ENCODE measurements around the gene SEC22A.
"Not testable (repeated sequence)": the region's sequence is repeated elsewhere in the genome, so short reads cannot be mapped to it uniquely, and the experiment has no call there.

Gene SEC22A

GRCh38 chr3:123229145-123229544 is 27.4 kb downstream of the SEC22A start:
- Histone ChIP-seq H3K4me3 (replicated peaks; ENCODE audit: insufficient read depth, low read length) (no peak overlapping the region), H3K27me3 (ENCODE audit: insufficient read depth, poor library complexity, severe bottlenecking) (no peaks in the 10 kb centered on the region), H3K27ac (replicated peaks) (no peak overlapping the region)
- no peak for DNase-seq (ENCODE audit: low read depth in 1 of 2, low spot score in 1 of 2)
- TF ChIP-seq CTCF (IDR thresholded peaks at IDR 0.05; ENCODE audit: insufficient read depth, low read length) = no peak
- no peak for TF ChIP-seq REST (IDR thresholded peaks at IDR 0.05; ENCODE audit: insufficient replicate concordance, low read depth)
- TF ChIP-seq SPI1 (IDR thresholded peaks at IDR 0.05; ENCODE audit: borderline replicate concordance, low read depth) = no peak
- TF ChIP-seq GABPA (IDR thresholded peaks at IDR 0.05; ENCODE audit: low read depth) = no peak
- no peak for TF ChIP-seq POLR2AphosphoS5 (IDR thresholded peaks at IDR 0.05; ENCODE audit: low read depth)

- TF ChIP-seq GABPA (IDR thresholded peaks at IDR 0.05; ENCODE audit: low read depth) = no peak
- TF ChIP-seq CTCF (IDR thresholded peaks at IDR 0.05; ENCODE audit: insufficient read depth, low read length) = no peak
- no peak for TF ChIP-seq POLR2AphosphoS5 (IDR thresholded peaks at IDR 0.05; ENCODE audit: low read depth)
- TF ChIP-seq SPI1 (IDR thresholded peaks at IDR 0.05; ENCODE audit: borderline replicate concordance, low read depth) = no peak
- TF ChIP-seq REST (IDR thresholded peaks at IDR 0.05; ENCODE audit: insufficient replicate concordance, low read depth) = no peak
- Histone ChIP-seq H3K27me3 (ENCODE audit: insufficient read depth, poor library complexity, severe bottlenecking) (no peaks in the 10 kb centered on the region), H3K4me3 (replicated peaks; ENCODE audit: insufficient read depth, low read length) (no peak overlapping the region), H3K27ac (replicated peaks) (no peak overlapping the region)
- no peak for DNase-seq (ENCODE audit: low read depth in 1 of 2, low spot score in 1 of 2)
These were observed 35.2 kb downstream of the SEC22A start for GRCh38 chr3:123236902-123237301.

- not testable (repeated sequence) for H3K27me3 ChIP-seq (ENCODE audit: insufficient read depth, poor library complexity, severe bottlenecking); H3K27ac ChIP-seq (replicated peaks); H3K4me3 ChIP-seq (replicated peaks; ENCODE audit: insufficient read depth, low read length); DNase-seq (ENCODE audit: low read depth in 1 of 2, low spot score in 1 of 2)
These were observed 37.4 kb downstream of the SEC22A start for GRCh38 chr3:123239186-123239585.

- no peak for DNase-seq (ENCODE audit: low read depth in 1 of 2, low spot score in 1 of 2)
- H3K27ac ChIP-seq (replicated peaks) = no peak overlapping the region
- TF ChIP-seq CTCF (IDR thresholded peaks at IDR 0.05; ENCODE audit: insufficient read depth, low read length) (no peak), GABPA (IDR thresholded peaks at IDR 0.05; ENCODE audit: low read depth) (no peak), REST (IDR thresholded peaks at IDR 0.05; ENCODE audit: insufficient replicate concordance, low read depth) (no peak), POLR2AphosphoS5 (IDR thresholded peaks at IDR 0.05; ENCODE audit: low read depth) (no peak), SPI1 (IDR thresholded peaks at IDR 0.05; ENCODE audit: borderline replicate concordance, low read depth) (no peak)
- H3K27me3 ChIP-seq (ENCODE audit: insufficient read depth, poor library complexity, severe bottlenecking) = no peaks in the 10 kb centered on the region
- H3K4me3 ChIP-seq (replicated peaks; ENCODE audit: insufficient read depth, low read length) = no peak overlapping the region
These were observed 38.0 kb downstream of the SEC22A start for GRCh38 chr3:123239756-123240155.
